GM10847 (cell line): ENCODE data around the gene PARP3.
A peak's percentile ranks its signal among the peaks of the same experiment; 100 is the strongest.

Experiments used
- POLR2A ChIP-seq: IDR thresholded peaks from 2 replicates; pipeline ENCODE4 v1.6.1; 2011; ENCODE audit not compliant: insufficient read length; ENCODE audit errors: extremely low read depth

The PARP3 gene

DNA sequence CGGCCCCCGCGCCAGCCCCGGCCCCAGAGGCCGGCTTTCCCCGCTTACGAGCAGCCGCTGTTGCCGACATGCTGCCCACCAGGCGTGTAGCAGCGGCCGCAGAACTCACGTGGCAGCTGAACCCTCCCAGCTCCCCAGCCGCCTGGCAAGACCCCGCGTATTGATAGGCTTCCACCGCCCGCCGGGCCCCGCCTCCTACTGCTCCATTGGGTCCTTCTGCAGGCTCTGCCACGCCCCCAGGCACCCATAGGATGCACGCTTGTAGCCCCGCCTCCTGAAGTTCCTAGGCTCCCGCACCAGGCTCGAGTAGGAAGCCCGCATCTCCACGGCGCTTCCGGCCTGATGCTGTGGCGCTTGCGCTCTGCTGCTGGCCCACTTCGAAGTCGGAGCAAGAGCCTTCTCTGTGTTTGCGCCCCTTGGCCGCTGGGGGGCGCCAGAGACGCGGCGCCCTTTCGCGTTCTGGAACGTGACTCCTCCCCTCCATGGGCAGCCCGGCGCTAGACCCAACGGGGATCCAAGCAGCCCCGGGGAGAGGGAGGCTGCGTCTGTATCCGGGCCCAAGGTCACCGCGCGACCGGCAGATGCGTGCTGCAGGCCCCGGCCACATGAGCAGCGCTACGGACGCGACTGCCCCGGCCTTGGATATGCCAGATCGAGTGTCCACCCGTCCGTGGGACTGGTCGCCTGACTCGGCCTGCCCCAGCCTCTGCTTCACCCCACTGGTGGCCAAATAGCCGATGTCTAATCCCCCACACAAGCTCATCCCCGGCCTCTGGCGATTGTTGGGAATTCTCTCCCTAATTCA lies at the start of gene PARP3, which contains the start of gene RRP9:
TSS of gene PARP3 (plus strand) at position 566 of the 805 bp plus-strand sequence. CDS start 993 bp downstream, outside the sequence.
TSS of gene RRP9 (minus strand) at position 107 of the 805 bp plus-strand sequence. CDS start at position 70, 37 bp downstream.
- peak; percentile 72 for TF ChIP-seq POLR2A

DNA sequence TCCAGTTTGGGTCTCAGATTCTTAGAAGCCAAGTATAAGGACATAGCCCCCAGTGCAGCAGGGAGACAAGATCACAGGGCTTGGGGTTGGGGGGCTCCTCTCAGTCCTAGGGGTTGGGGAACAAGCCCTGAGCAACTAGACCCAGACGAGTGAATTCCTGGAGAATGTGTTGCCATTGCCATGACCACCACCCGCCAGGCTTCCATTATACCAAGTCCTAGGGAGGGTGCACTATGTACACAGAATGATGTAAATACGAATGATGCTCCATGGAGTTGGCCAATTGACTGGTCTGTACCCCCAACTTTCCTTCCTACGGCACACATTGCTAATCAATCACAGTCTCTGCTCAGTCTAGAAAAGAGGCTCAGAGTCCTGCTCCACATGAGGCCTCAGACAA lies 47.8 kb upstream of the PARP3 start:
- TF ChIP-seq POLR2A = no peak

DNA sequence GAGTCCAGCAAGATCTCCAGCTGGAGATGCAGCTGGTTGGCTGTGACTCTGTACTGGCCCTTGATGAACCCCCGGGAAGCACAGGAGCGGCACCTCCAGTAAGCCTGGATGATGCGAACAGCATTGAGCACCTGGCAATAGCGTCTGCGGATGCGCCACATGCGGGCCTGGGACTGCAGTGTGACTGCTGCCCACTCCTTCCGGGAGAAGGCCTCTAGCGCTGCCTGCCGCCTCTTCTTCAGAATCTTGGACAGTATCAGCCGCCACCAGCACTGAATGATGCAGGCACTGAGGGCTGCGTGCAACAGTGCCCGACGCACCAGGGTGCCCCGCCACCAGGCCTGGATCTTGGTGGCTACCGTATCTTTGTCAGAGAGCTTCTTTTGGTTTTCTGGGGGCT lies 47.2 kb upstream of the PARP3 start:
- TF ChIP-seq POLR2A = no peak

DNA sequence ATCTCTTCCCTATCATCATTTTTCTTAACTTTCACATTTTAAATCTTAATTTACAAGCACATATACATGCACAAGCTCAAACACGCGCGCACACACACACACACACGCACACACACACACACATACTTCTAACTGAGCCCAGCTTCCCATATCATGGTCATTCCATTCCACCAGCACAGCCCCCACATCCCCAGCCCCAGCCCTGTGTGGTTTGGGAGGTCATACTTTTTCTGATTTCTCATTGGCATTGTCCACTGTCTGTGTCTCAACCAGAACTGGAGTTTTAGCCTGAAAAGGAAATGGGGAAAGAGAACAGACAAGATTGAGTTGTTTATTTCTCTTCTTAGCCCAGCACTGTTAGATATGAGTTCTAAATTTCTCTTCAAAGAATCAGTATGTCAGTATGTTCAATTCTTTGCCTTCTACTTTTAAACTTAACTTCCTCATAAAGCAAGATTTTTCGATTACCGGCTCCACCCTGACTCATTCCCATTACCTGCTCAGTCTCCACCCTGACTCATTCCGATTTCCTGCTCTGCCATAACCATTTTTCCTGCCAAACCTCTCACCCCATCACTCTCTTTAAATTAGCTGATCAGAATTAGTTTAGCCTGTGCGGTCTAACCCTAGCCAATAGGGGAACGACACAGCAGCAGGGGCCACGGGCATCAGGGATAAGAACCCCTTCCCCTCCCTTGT lies 45.4 kb upstream of the PARP3 start:
- TF ChIP-seq POLR2A = no peak

DNA sequence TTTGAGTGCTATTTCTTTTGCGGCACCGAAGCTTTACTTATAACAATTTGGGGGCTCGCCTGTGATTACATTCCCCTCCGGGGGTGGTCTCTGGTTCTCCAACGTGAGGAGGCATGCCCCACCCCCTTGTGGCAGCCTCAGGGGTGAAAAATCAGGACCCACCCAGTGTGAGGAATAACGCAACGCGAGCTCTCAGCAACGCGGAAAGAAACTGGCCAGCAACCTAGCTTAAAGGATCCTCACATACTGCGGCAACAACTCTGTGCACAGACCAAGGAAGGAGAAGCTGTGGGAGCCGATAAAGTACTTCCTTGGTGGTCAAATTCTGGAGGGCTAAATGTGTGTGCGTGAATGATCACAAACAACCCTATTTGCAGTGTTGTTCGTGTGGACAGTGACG lies 44.8 kb upstream of the PARP3 start:
- TF ChIP-seq POLR2A = no peak

DNA sequence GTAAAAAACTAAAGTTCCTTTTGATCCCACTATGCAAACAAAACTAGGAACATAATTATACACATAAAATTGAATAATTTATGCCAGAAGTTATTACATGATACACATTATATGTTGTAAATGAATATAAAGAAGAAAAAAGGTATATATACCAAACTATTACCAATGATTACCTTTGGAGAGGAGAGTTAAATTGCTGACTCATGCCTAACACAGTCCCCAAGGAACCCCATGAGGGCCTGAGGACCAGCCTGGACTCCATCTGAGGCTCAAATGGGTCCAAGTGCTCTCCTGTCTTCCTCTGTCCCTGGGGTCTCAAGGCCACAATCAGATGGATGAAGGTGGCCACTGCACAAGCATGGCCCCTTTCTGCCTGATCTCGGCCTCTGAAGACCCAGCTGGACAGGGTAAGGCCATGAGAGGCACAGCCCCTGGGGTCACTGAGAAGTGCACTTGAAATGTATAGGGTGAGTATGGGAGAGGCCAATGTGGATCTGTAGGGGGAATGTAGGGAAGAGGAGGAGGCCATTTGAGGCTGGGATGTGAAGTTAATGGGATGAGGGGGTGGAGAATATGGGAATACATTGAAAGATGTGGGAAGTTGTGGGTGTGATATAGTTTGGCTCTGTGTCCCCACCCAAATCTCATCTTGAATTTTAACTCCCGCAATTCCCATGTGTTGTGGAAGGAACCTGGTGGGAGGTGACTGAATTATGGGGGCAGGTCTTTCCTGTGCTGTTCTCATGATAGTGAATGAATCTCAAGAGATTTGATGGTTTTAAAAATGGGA lies 37.9 kb upstream of the PARP3 start:
- no peak for TF ChIP-seq POLR2A

DNA sequence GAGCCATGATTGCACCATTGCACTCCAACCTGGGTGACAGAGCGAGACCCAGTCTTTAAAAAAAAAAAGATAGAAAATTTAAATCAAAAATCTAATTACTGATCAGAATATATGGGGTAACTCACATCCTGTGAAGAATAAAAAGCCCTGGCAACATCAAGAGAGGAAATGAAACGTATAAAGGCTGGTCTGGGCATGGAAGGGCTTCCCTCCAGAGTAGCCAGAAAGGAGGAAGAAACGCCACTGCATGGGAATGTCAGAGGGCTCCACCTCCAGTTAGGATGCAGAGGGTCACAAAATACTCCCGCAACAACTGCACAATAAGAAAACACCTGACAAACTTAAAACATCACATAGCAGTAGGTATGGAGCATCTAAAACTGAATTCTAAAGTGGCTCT lies 34.1 kb upstream of the PARP3 start:
- no peak for TF ChIP-seq POLR2A

DNA sequence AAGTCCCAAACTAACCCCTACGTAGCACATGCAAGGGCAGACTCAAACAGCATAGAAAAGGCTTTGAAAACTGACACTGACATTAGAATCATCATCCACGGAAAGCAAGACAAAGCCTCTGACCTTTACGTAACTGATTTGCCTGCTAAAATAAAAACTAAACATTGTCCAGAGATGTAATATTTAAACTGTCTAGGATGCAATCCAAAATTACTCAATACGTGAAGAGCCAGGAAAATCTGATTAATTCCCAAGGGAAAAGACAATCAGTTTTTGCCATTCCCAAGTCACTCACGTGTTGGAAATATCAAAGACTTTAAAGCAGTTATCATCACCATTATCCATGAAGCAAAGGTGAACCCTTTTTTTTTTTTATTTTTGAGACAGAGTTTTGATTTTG lies 25.7 kb upstream of the PARP3 start:
- TF ChIP-seq POLR2A = no peak

DNA sequence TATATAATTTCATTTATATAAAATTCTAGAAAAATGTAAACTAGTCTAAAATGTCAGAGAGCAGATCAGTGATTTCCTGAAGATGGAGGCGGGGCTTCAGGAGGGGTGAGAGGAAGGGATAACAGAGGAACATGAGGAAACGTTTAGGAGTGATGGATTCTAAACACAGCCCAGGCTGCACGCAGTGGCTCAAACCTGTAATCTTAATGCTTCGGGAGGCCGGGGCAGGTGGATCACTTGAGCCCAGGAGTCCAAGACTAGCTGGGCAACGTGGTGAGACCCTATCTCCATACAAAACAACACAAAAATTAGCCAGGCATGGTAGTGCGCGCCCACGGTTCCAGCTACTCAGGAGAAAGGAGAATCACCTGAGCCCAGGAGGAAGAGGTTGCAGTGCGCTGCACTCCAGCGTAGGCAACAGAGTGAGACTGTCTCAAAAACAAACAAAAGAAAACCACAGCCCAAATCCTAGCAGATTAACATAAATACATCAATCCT lies 21.0 kb upstream of the PARP3 start:
- TF ChIP-seq POLR2A = no peak

DNA sequence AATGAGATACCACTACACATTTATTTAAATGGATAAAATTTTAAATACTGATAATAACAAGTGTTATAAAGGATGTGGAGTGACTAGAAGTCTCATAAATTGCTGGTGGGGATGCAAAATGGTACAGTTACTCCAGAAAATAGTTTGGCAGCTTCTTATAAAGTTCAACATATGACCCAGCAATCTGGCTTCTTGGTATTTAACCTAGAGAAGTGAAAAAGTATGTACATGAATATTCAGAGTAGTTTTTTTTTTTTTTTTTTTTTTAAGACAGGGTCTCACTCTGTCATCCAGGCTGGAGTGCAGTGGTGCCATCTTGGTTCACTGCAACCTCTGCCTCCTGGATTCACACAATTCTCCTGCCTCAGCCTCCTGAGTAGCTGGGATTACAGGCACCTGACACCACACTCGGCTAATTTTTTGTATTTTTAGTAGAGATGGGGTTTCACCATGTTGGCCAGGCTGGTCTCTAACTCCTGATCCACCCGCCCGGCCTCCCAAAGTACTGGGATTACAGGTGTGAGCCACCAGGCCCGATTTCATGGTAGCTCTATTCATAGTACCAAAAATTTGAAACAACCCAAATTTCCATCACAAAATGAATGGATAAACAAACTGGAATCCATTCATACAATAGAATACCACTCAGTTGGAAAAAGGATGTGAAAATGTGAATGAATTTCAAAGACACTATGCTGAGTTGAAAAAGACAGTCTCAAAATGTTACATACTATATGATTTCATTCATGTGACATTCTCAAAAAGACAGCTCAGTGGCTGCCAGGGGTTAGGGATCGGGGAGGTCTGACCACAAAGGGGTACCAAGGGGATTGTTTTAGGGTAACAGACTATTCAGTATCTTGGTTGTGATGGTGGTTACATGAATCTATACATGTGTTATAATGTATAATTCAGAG lies 14.8 kb upstream of the PARP3 start:
- no peak for TF ChIP-seq POLR2A

DNA sequence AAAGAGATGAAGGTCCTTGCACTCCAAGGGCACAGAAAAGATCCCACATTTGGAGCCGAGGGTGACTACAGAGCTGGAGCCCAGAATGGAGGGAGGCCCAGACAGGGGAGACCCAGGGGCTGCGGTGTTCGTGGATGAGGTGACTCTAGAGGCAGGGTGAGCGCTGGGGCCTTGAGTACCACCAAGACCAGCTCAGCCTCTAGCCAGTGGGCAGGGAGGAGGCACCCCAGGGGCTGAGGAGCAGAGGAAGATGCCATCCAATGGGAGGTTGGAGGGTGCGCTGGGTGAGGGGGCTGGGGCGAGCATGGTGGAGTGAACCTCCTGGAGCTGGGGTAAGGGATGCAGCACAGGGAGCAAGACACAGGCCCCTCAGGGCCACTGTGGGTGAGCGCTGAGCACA lies 13.7 kb upstream of the PARP3 start:
- no peak for TF ChIP-seq POLR2A

DNA sequence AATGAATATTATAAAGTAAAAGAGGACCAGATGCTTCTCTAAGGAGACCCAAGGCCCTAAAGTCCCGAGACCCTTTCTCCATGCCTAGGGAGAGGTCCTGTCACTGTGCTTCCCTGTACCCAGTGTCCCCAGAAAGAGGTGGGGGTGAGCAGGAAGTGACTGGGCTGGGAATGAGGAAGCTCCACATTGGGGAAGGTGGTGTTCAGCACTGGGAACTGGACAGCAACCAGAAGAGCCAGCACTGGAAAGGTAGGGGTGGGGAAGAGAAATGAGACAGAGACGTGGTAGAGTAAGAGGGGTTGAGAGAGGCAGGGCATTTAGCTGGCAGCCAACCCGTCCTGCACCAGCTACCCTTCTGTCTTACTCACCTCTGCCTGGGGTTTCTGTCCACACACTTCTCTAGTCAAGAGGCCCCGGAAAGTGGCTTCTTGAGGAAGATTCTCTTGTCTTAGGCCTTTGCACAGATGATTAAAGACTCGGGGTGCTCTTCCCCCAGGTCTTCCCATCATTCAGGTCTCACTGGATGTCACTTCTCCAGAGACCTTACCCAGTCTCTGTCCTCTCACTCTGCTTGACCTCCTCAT lies 12.7 kb upstream of the PARP3 start:
- TF ChIP-seq POLR2A = no peak

DNA sequence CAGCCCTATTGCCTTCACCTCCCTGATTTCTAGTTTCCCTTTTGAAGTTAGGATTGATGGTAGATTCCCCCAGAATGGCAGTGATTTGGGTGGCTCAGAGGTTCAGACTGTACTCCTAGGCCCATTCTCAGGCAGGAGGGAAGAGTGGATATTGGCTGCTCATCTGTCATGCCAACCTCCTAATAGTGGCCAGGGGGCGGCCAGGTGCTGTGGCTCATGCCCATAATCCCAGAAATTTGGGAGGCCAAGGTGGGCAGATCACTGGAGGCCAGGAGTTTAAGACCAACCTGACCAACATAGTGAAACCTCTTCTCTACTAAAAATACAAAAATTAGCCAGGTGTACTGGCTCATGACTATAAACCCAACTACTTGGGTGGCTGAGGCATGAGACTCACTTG lies 11.7 kb upstream of the PARP3 start:
- TF ChIP-seq POLR2A = no peak

DNA sequence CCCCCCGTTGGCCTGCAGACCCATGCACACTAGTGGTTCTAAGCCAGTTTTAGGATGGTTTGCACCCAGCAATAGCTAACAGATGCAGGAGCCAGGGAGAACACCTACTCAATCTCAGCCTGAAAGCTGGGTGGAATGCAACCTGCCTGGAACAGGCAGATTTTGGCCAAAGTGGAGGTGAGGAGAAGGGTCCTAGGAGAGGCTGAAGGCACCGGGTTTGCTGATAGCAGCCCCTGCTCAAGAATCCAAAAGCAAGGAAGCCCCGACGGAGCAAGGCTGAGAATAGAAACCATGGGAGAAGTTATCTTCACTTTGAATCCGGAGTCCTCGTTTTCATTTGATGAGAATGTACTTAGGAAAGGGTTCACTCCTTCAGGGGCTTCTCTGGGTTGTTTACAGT lies 10.4 kb upstream of the PARP3 start:
- TF ChIP-seq POLR2A = no peak
